Sigmoid colon (tissue), 4 donors: ENCODE results near the gene WDR5B.

Experiments
- POLR2AphosphoS5 ChIP-seq, 4 donors: sonication (generic); formaldehyde crosslinking; IDR thresholded peaks; one replicate each; pipeline ENCODE4 v1.6.1; 2017; ENCODE audit warnings: antibody characterized with exemption in 4 of 4
- TF ChIP-seq, protein P1 (sequence below), 4 experiments: fragments of 450-650 bp in 3 of 4; fragments of 200-600 bp in 1 of 4; IDR thresholded peaks; one replicate each; pipeline ENCODE4 v1.5.1; 2016 to 2019; ENCODE audit warnings: antibody characterized with exemption in 4 of 4, mild to moderate bottlenecking in 3 of 4, moderate library complexity in 2 of 4

DNA sequence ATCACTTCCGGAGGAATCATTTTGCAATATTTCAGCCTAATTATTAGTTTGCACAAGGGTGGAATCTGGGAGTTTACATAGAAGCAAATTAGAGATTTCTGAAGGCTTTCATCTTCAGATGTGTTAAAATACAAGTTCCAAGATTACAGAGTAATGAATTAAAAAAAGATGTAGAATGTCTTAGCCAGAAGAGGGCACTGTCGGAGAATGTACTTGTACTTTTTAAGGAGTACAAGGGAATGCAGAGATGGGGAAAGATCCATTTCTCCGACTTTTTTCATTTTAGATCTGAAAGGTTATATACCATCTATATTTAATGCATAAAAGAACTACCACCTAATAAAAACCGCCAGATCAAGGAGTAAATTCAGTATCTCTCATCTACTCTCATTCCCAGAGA is 43.1 kb upstream of the WDR5B start:
- TF ChIP-seq, protein P1, sequence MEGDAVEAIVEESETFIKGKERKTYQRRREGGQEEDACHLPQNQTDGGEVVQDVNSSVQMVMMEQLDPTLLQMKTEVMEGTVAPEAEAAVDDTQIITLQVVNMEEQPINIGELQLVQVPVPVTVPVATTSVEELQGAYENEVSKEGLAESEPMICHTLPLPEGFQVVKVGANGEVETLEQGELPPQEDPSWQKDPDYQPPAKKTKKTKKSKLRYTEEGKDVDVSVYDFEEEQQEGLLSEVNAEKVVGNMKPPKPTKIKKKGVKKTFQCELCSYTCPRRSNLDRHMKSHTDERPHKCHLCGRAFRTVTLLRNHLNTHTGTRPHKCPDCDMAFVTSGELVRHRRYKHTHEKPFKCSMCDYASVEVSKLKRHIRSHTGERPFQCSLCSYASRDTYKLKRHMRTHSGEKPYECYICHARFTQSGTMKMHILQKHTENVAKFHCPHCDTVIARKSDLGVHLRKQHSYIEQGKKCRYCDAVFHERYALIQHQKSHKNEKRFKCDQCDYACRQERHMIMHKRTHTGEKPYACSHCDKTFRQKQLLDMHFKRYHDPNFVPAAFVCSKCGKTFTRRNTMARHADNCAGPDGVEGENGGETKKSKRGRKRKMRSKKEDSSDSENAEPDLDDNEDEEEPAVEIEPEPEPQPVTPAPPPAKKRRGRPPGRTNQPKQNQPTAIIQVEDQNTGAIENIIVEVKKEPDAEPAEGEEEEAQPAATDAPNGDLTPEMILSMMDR (IDR thresholded peaks at IDR 0.05) = peak in 1 of 4 experiments; percentile 18
- no peak for TF ChIP-seq POLR2AphosphoS5 (IDR thresholded peaks at IDR 0.05)
